ENCODE results near the gene ADH1A.
"Not testable (repeated sequence)": the region's sequence is repeated elsewhere in the genome, so short reads cannot be mapped to it uniquely, and the experiment has no call there.

The ADH1A gene

GRCh38 chr4:99234331-99235010 lies 56.3 kb downstream of the ADH1A start:
- no peak for TF ChIP-seq CTCF (conservative IDR thresholded peaks at IDR 0.05)
- H3K27ac ChIP-seq = no peak overlapping the region

- H3K27ac ChIP-seq = not testable (repeated sequence)
Observed at GRCh38 chr4:99233397-99233796, 57.4 kb downstream of the ADH1A start.

- not testable (repeated sequence) for H3K27ac ChIP-seq
Observed at GRCh38 chr4:99228706-99229105, 62.1 kb downstream of the ADH1A start.

GRCh38 chr4:99227646-99228045 lies 63.1 kb downstream of the ADH1A start:
- H3K27ac ChIP-seq = not testable (repeated sequence)
